ENCODE measurements around the gene COL4A2.

COL4A2 gene

DNA sequence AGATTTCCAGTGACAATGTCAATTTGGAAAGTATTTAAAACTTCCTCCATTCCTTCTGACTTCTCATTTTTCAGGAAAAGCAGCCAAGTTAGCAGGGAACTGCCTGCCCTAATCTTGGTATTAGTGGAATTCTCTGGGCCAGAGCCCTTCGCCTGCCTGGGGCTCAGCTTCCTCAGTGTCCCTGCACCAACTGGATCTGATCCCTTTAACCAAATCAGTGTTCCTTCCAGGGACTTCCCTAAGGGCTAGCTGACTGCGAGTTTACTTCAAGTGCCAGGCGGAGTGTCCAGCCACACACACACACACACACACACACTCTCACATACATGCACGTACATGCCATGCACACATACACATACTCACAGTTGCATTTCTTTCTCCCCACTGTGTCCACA is 234.4 kb downstream of the COL4A2 start:
- H3K27ac Mint-ChIP-seq, result no peak overlapping the region

DNA sequence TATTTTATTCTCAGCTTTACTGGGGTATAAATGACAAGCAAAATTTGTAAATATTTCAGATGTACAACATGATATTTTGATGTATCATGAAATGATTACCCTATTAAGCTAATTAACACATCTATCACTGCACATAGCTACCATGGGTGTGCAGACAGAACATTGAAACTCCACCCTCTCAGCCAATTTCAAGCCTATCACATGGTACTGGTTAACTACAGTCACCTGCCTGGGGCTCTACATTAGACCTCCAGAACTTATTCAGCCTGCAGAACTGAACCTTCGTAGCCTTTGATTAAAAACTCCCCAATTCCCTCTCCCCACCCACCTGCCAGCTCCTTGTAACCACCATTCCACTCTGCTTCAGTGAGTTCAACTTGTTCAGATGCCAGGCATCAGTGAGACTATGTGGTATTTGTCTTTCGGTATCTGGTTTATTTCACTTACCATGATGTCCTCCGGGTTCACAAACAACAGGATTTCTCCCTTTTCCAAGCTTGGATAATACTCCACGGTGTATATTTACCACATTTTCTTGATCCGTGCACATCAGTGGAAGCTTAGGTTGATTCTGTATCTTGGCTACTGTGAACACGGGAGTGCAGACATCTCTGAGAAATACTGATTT is 235.2 kb downstream of the COL4A2 start:
- H3K4me3 Mint-ChIP-seq, result no peak overlapping the region
- H3K27ac Mint-ChIP-seq, result no peak overlapping the region
- no peaks in the 10 kb centered on the region for H3K9me3 Mint-ChIP-seq
- DNase-seq (no peak), ATAC-seq (no peak)
- H3K4me1 Mint-ChIP-seq, result peaks cover 5% of the 10 kb centered on the region
- H3K36me3 Mint-ChIP-seq (ENCODE audit: low read depth), result peaks cover 3% of the 10 kb centered on the region
- H3K27me3 Mint-ChIP-seq, result no peaks in the 10 kb centered on the region

More for the DNA sequence above, 234.4 kb downstream of the COL4A2 start:
- Mint-ChIP-seq H3K4me1 (peaks cover 7% of the 10 kb centered on the region), H3K9me3 (no peaks in the 10 kb centered on the region), H3K36me3 (ENCODE audit: low read depth) (peaks cover 3% of the 10 kb centered on the region), H3K27me3 (no peaks in the 10 kb centered on the region), H3K4me3 (no peak overlapping the region)
- DNase-seq, result no peak
- ATAC-seq, result no peak

DNA sequence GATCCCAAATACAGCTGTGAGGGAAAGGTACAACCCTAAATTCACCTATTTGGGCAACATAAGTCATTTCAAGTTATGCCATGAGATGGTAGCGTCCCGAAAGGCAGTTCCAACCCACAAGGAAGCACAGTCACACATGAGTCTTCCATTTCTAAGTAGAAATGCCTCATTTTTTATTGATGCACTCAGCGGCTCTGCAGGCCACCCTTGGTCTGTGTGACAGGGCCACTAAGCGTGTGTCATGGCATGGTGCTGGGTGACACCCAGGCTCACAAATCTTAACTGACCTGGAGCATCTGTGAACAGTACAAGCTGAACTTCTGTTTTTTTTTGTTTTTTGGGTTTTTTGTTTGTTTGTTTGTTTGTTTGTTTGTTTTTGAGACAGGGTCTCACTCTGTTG is 239.3 kb downstream of the COL4A2 start:
- H3K27me3 Mint-ChIP-seq, result no peaks in the 10 kb centered on the region
- no peaks in the 10 kb centered on the region for H3K4me1 Mint-ChIP-seq
- H3K27ac Mint-ChIP-seq, result no peak overlapping the region
- no peak for ATAC-seq
- H3K36me3 Mint-ChIP-seq (ENCODE audit: low read depth), result peaks cover 3% of the 10 kb centered on the region
- H3K9me3 Mint-ChIP-seq, result no peaks in the 10 kb centered on the region
- H3K4me3 Mint-ChIP-seq, result no peak overlapping the region
- DNase-seq, result no peak

DNA sequence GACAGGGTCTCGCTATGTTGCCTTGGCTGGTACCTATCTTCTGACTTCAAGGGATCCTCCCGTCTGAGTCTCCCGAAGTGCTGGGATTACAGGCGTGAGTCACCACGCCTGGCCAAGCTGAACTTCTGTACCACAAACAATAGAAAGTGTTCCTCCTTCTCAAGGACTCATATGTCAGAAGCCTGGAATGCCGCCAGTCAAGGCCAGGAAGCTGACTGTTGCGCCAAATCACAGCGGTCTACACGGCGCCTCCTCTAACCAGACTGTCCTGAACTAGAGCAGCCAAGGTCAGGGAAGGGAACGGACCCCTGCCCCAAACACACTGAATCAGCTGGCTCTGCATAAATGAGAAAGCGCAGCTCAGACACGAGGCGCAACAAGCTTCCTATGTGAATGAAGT is 239.8 kb downstream of the COL4A2 start:
- H3K27ac Mint-ChIP-seq, result no peak overlapping the region
- no peaks in the 10 kb centered on the region for H3K4me1 Mint-ChIP-seq
- DNase-seq (no peak), ATAC-seq (no peak)
- peaks cover 3% of the 10 kb centered on the region for H3K36me3 Mint-ChIP-seq (ENCODE audit: low read depth)
- H3K4me3 Mint-ChIP-seq, result no peak overlapping the region
- H3K9me3 Mint-ChIP-seq, result no peaks in the 10 kb centered on the region
- H3K27me3 Mint-ChIP-seq, result no peaks in the 10 kb centered on the region

DNA sequence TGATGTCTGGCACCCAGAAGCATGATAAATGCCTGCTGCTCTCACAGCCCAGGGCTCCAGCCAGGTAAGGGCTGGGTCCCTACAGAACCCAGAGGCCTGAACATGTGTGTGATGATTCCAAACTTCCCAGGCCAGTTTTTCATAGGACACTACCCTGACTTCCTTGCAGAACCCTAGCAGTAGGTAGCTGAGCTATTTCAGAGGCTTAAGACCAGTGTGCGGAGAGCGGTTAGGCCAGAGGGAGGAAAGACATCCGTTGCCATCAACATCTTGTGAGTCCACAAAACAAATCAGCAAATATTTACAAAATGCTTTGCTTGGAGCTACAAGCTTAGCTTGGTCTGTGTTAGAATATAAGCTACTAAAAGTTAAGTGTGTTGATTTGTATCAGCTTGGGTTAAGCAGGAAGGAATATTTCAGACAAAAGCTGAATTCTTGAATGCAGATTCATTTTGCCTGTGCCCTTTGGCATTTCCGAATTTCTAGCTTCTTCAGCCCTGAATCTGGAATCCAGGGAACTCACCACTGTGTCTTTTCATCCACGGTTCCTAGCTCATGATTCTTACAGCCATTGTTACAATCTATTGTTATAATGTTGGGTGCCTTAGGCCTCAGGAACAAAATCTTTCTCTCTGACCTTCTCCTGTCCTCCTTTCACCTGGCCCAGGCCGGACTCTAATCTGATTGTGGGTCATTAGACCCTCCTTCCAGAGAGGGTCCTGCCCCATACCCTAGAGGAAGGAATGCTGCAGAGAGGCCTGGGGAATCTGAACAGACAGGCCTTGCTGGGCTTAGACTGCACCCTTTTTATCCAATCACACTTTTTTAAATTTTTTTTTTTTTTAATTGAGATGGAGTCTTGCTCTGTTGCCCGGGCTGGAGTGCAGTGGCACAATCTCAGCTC is 242.1 kb downstream of the COL4A2 start:
- H3K4me1 Mint-ChIP-seq, result no peaks in the 10 kb centered on the region
- no peak for ATAC-seq
- no peak overlapping the region for H3K4me3 Mint-ChIP-seq
- no peak overlapping the region for H3K27ac Mint-ChIP-seq
- no peaks in the 10 kb centered on the region for H3K27me3 Mint-ChIP-seq
- DNase-seq, result no peak
- peaks cover under 1% of the 10 kb centered on the region for H3K36me3 Mint-ChIP-seq (ENCODE audit: low read depth)
- no peaks in the 10 kb centered on the region for H3K9me3 Mint-ChIP-seq

DNA sequence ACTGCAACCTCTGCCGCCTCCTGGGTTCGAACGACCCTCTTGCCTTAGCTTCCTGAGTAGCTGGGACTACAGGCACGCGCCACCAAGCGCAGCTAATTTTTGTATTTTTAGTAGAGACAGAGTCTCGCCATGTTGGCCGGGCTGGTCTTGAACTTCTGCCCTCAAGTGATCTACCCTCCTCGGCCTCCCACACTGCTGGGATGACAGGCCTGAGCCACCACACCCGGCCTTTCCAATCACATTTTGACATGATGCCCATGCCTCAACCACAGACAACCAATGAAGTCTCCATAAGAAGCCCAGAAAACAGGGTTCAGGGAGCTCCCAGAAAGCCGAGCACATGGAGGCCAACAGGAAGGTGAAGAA is 242.7 kb downstream of the COL4A2 start:
- Mint-ChIP-seq H3K27me3 (no peaks in the 10 kb centered on the region), H3K36me3 (ENCODE audit: low read depth) (no peaks in the 10 kb centered on the region), H3K9me3 (no peaks in the 10 kb centered on the region), H3K27ac (no peak overlapping the region), H3K4me3 (no peak overlapping the region), H3K4me1 (no peaks in the 10 kb centered on the region)
- no peak for DNase-seq
- no peak for ATAC-seq

DNA sequence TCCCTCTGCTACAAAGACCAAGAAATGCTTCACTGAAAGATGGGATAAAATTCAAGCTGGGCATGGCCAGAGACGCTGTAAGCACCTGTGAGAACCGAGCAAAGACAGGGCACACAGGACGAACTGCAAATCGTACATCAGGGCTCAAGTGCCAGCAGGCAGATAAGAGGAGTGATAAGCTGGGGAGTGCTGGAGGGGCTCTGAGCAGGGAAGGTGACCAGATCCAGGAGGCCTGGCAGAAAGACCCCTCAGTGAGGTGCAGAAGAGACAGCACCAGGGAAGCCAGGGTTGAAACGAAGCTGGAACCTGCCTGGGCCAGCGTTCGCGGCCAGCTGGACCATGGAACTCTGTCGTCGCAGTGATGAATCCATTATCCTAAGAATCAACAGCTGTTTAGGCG is 244.2 kb downstream of the COL4A2 start:
- no peaks in the 10 kb centered on the region for H3K27me3 Mint-ChIP-seq
- H3K27ac Mint-ChIP-seq, result no peak overlapping the region
- H3K4me1 Mint-ChIP-seq, result peaks cover 2% of the 10 kb centered on the region
- no peak overlapping the region for H3K4me3 Mint-ChIP-seq
- H3K36me3 Mint-ChIP-seq (ENCODE audit: low read depth), result no peaks in the 10 kb centered on the region
- H3K9me3 Mint-ChIP-seq, result no peaks in the 10 kb centered on the region
- ATAC-seq (no peak), DNase-seq (no peak)

DNA sequence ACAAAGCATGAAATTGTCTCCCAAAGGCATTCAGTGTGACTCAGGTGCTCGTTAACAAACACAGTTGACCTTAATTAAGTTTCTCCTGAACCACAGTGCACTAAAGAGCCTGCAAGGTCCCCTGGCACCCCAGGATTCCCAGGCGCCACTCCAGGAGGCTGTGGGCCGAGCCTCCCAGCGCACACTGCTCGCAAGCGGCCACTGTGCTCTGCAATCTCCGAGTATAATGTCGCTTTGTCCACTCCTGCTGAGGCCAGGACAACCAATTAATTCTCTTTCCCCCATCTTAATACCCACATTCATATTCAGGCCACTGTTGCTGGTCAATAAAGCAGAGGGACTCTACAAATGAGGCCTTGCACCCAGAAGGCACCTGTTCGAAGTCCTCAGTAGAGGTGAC is 245.7 kb downstream of the COL4A2 start:
- DNase-seq (no peak), ATAC-seq (no peak)
- Mint-ChIP-seq H3K4me1 (peaks cover 2% of the 10 kb centered on the region), H3K9me3 (no peaks in the 10 kb centered on the region), H3K27me3 (no peaks in the 10 kb centered on the region), H3K36me3 (ENCODE audit: low read depth) (no peaks in the 10 kb centered on the region), H3K27ac (no peak overlapping the region), H3K4me3 (no peak overlapping the region)

DNA sequence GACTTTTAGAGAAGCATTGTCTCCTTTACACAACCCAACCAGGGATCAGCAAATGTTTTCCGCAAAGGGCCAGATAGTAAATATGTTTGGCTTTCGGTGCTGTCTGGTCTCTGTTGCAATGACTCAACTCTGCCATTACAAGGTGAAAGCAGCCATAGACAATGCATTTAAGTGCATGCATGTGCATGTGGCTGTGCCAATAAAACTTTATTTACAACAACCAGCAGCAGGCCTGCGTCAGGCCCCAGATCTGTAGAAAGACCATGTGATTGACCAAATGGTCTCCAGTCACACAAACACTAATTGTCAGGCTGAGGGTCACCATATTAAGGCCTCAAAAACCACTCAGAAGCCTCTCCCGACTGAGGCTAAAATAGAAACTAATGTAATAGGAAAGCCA is 246.3 kb downstream of the COL4A2 start:
- Mint-ChIP-seq H3K27ac (no peak overlapping the region), H3K9me3 (no peaks in the 10 kb centered on the region), H3K4me3 (no peak overlapping the region), H3K4me1 (peaks cover 2% of the 10 kb centered on the region), H3K27me3 (no peaks in the 10 kb centered on the region), H3K36me3 (ENCODE audit: low read depth) (no peaks in the 10 kb centered on the region)
- DNase-seq, result no peak
- no peak for ATAC-seq

DNA sequence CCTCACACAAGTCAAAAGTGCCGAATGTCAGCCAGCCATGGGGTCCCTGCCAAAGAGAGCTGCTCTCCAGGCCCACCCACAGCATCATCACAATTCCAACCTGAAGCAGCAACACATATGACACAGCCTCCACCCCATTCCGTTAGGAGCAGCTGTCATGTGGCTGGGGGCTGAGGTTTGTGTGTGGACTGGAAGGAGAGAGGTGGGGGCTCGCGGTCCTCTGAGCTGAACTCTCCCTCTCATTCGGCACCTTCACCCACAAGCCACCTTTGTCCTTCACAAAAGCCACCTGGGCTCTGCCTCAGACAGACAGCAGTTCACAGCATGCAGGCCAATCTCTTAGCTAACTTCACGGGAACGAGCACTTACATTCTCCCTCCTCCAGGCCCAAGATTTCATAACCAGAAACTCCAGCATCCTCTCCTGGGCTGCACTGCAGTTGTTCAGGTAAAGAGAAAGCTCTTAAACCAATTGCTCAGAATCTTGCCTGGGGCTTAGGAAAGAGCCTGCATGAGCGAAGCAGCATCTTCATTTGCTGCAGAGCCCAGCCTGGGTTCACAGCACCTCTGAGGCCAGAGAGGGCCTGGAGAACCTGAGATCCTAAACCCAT is 247.2 kb downstream of the COL4A2 start:
- Mint-ChIP-seq H3K4me3 (no peak overlapping the region), H3K27me3 (no peaks in the 10 kb centered on the region), H3K4me1 (peaks cover 2% of the 10 kb centered on the region), H3K9me3 (no peaks in the 10 kb centered on the region), H3K36me3 (ENCODE audit: low read depth) (no peaks in the 10 kb centered on the region), H3K27ac (no peak overlapping the region)
- ATAC-seq (no peak), DNase-seq (no peak)

DNA sequence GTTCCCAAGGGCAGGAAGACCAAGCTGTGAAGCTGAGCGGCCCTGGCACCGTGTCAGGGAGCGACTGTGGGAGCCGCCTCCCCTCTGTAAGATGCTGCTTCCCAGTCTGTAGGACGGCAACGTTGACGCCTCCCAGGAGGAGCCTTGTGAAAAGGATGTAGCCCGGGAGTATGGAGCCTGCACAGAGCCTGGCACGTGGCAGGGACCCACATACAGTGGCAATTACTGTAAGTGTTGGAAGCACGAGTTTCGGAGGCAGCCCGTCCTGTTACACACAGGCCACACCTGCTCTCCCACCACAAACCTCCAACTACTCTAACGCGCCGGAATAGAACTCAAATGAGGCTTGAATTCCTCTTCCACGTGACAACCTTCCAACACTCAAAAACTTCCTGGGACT is 247.9 kb downstream of the COL4A2 start:
- DNase-seq (no peak), ATAC-seq (no peak)
- Mint-ChIP-seq H3K9me3 (no peaks in the 10 kb centered on the region), H3K36me3 (ENCODE audit: low read depth) (no peaks in the 10 kb centered on the region), H3K27me3 (no peaks in the 10 kb centered on the region), H3K4me3 (no peak overlapping the region), H3K4me1 (peaks cover 2% of the 10 kb centered on the region), H3K27ac (no peak overlapping the region)

DNA sequence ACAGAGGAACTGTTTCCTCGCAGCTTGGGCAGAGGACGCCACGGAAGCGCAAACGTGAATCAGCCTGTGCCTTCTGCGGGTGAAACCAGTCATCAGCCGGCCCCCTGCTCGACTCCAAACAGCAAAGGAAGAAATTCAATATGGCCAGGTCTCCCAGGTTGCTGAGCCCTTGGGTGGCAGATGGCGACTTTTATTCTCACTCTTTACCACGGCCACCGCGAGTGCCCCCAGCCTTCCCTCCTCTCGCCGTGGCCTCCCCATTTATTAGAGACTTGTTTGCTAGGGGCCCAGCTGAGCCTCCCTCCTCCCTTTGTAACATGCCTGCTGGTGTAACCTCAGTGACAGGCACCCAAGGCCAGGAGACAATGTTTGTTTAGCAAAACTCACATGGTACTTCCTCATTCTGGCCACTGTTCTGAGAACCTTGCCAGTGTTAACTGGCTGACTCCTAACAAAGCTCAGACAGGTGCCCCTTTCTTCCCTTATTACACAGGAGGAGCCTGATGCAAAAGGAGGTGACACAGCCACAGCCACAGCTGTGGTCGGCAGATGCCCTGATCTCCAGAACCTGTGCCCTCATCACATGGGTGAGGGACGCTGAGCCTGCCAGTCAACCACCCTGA is 248.6 kb downstream of the COL4A2 start:
- H3K4me3 Mint-ChIP-seq, result no peak overlapping the region
- no peak for ATAC-seq
- no peaks in the 10 kb centered on the region for H3K36me3 Mint-ChIP-seq (ENCODE audit: low read depth)
- no peak for DNase-seq
- H3K4me1 Mint-ChIP-seq, result peaks cover 9% of the 10 kb centered on the region
- H3K9me3 Mint-ChIP-seq, result no peaks in the 10 kb centered on the region
- no peak overlapping the region for H3K27ac Mint-ChIP-seq
- H3K27me3 Mint-ChIP-seq, result peaks cover 3% of the 10 kb centered on the region

DNA sequence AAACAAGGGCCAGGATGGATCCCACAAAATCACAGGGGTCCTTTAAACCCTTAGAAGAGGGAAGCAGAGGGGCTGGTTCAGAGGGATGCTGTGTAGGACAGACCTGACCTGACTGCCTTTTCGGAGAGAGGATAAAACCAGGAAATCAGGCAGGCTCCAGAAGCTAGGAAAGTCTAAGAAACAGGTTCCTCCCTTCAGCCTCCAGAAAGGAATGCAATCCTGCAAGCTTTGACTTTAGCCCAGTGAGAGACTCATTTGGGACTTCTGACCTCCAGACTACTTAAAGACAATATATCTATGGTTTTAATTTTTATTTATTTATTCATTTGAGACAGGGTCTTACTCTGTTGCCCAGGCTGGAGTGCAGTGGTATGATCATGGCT is 249.1 kb downstream of the COL4A2 start:
- H3K4me3 Mint-ChIP-seq, result no peak overlapping the region
- H3K27ac Mint-ChIP-seq, result no peak overlapping the region
- H3K27me3 Mint-ChIP-seq, result peaks cover 4% of the 10 kb centered on the region
- H3K4me1 Mint-ChIP-seq, result peaks cover 12% of the 10 kb centered on the region
- DNase-seq (no peak), ATAC-seq (no peak)
- H3K9me3 Mint-ChIP-seq, result no peaks in the 10 kb centered on the region
- H3K36me3 Mint-ChIP-seq (ENCODE audit: low read depth), result no peaks in the 10 kb centered on the region

DNA sequence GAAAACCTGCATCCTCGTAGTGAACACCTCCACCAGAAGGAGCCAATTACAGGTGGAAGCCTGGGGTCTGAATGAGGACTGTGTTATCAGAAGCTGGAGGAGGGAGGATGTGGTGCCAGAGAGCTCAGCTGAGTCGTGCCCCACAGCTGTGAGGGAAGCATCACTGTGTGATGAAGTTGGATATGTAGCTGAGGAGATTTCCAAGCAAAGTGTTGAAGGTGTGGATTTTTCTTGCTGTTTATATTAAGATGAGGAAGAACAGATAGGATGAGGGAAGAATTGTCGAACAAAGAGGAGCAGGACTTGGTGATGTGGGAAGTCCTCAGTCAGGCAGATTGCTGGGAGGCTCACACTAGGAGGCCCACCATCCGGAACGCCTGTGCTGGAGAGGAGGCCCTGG is 250.0 kb downstream of the COL4A2 start:
- H3K36me3 Mint-ChIP-seq (ENCODE audit: low read depth), result no peaks in the 10 kb centered on the region
- no peak overlapping the region for H3K4me3 Mint-ChIP-seq
- H3K27me3 Mint-ChIP-seq, result peaks cover 4% of the 10 kb centered on the region
- no peak for ATAC-seq
- DNase-seq, result no peak
- peaks cover 14% of the 10 kb centered on the region for H3K4me1 Mint-ChIP-seq
- no peak overlapping the region for H3K27ac Mint-ChIP-seq
- H3K9me3 Mint-ChIP-seq, result no peaks in the 10 kb centered on the region

All from activated naive CD8-positive, alpha-beta T cell treated with anti-CD3 and anti-CD28 coated beads, Interleukin-2, amount 50 U/mL, for 24 hours (primary cell).